Measurements from ENCODE around the gene NAPB. TPM values are rescaled to one million over a fixed set of nuclear protein-coding genes. Genes with fewer than 3 reads are reported as not detected.

Gene NAPB
- polyA plus RNA-seq, 2 of the 4 experiments (the other 2 are of a cell fraction): 6.2 to 12.7 TPM

GRCh38 chr20:23393996-23394775 lies 27.1 kb downstream of the NAPB start:
- 92% methylated on average over 4 of the region's 4 CpGs for WGBS (ENCODE audit: missing lambda C conversion rate)
- ChIA-PET CTCF (interaction anchor here (1.1 to 1.4 kb wide), 3 partner anchors 10 to 12 kb away, joined by 3 read pairs; no protein-coding TSS in a partner anchor), POLR2A (no interaction called here)
- no peak for DNase-seq (ENCODE audit: low read depth in 1 of 2, low spot score in 1 of 2)
- no peak for FAIRE-seq
- TF ChIP-seq BCL3 (IDR thresholded peaks at IDR 0.05) (no peak), USF2 (IDR thresholded peaks at IDR 0.05) (no peak), EP300 (IDR thresholded peaks at IDR 0.05) (no peak), PBX3 (IDR thresholded peaks at IDR 0.05) (no peak), HES2 (IDR thresholded peaks at IDR 0.05) (no peak), SMC3 (IDR thresholded peaks at IDR 0.05) (no peak), CBX2 (IDR thresholded peaks at IDR 0.05; ENCODE audit: borderline replicate concordance, low read depth) (no peak), RNF2 (IDR thresholded peaks at IDR 0.05; ENCODE audit: borderline replicate concordance, low read depth) (no peak), ZC3H11A (IDR thresholded peaks at IDR 0.05) (no peak), ZSCAN20 (CRISPR knock-in tag; IDR thresholded peaks at IDR 0.05) (no peak)
- H3K4me1 ChIP-seq: no peaks in the 10 kb centered on the region
- H3K4me3 ChIP-seq: no peak overlapping the region
- no peak overlapping the region for H3K4me2 ChIP-seq
- no peak for ATAC-seq
- H3K27ac ChIP-seq: no peak overlapping the region
- no peaks in the 10 kb centered on the region for H3K9me3 ChIP-seq

GRCh38 chr20:23391707-23392310 lies 29.5 kb downstream of the NAPB start:
- ChIA-PET CTCF (interaction anchor here (1.5 to 1.9 kb wide), 2 partner anchors 18 to 50 kb away, joined by 3 to 4 read pairs; no protein-coding TSS in a partner anchor), POLR2A (no interaction called here)
- Histone ChIP-seq H3K4me2 (no peak overlapping the region), H3K9me3 (no peaks in the 10 kb centered on the region), H3K27ac (no peak overlapping the region), H3K4me3 (no peak overlapping the region), H3K4me1 (no peaks in the 10 kb centered on the region)
- no peak for DNase-seq (ENCODE audit: low read depth in 1 of 2, low spot score in 1 of 2)
- WGBS (ENCODE audit: missing lambda C conversion rate): 92% methylated on average over 4 of the region's 4 CpGs
- no peak for ATAC-seq
- no peak for TF ChIP-seq CBX2 (IDR thresholded peaks at IDR 0.05; ENCODE audit: borderline replicate concordance, low read depth)
- no peak for TF ChIP-seq EP300 (IDR thresholded peaks at IDR 0.05)
- FAIRE-seq: no peak

- DNase-seq (ENCODE audit: low read depth in 1 of 2, low spot score in 1 of 2) (no peak), FAIRE-seq (no peak), ATAC-seq (no peak)
- H3K4me2 ChIP-seq: no peak overlapping the region
- H3K9me3 ChIP-seq: no peaks in the 10 kb centered on the region
- H3K4me1 ChIP-seq: no peaks in the 10 kb centered on the region
- WGBS (ENCODE audit: missing lambda C conversion rate): 84% methylated on average over 1 of the region's 1 CpG
- TF ChIP-seq RNF2 (IDR thresholded peaks at IDR 0.05; ENCODE audit: borderline replicate concordance, low read depth) (no peak), HDAC2 (IDR thresholded peaks at IDR 0.05) (no peak), HMGXB4 (CRISPR knock-in tag; IDR thresholded peaks at IDR 0.05; ENCODE audit: borderline replicate concordance) (no peak), FOSB (CRISPR knock-in tag; IDR thresholded peaks at IDR 0.05) (no peak), ZC3H11A (IDR thresholded peaks at IDR 0.05) (no peak), PHF8 (IDR thresholded peaks at IDR 0.05; ENCODE audit: borderline replicate concordance, low read depth) (no peak), GATA3 (IDR thresholded peaks at IDR 0.05; ENCODE audit: borderline replicate concordance) (no peak), MAZ (IDR thresholded peaks at IDR 0.05; ENCODE audit: borderline replicate concordance, low read depth, low read length) (no peak), FOXS1 (CRISPR knock-in tag; IDR thresholded peaks at IDR 0.05) (no peak), SMC3 (IDR thresholded peaks at IDR 0.05) (no peak)
- H3K27ac ChIP-seq: no peak overlapping the region
- POLR2A ChIA-PET: no interaction called here
- CTCF ChIA-PET: interaction anchor here (1.4 to 1.9 kb wide), 3 partner anchors 15 to 52 kb away, joined by 3 to 4 read pairs (median 4); no protein-coding TSS in a partner anchor
- H3K4me3 ChIP-seq: no peak overlapping the region
Observed at GRCh38 chr20:23390091-23390774, 31.1 kb downstream of the NAPB start.

All from A549 (cell line).